ENCODE measurements around the gene CLEC4G. TPM values are rescaled to one million over a fixed set of nuclear protein-coding genes. Genes with fewer than 3 reads are reported as not detected.

CLEC4G gene, protein sequence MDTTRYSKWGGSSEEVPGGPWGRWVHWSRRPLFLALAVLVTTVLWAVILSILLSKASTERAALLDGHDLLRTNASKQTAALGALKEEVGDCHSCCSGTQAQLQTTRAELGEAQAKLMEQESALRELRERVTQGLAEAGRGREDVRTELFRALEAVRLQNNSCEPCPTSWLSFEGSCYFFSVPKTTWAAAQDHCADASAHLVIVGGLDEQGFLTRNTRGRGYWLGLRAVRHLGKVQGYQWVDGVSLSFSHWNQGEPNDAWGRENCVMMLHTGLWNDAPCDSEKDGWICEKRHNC
- 1 to 10 TPM in 1 of 7 donors, under 1 TPM in 5, not detected in 1; 0.33 to 1.4 (median 0.46) TPM for total RNA-seq
- polyA plus RNA-seq, result under 1 TPM; 0.27 to 0.71 TPM
- long read RNA-seq, donor 1, result 0 reads
- long read RNA-seq, donor 2, result 0 reads
- long read RNA-seq, donor 3, partial matches to known transcripts, result 1 of 2 reads
- long read RNA-seq, donor 3, other reads (novel, unspliced or antisense), result 1 of 2 reads

DNA sequence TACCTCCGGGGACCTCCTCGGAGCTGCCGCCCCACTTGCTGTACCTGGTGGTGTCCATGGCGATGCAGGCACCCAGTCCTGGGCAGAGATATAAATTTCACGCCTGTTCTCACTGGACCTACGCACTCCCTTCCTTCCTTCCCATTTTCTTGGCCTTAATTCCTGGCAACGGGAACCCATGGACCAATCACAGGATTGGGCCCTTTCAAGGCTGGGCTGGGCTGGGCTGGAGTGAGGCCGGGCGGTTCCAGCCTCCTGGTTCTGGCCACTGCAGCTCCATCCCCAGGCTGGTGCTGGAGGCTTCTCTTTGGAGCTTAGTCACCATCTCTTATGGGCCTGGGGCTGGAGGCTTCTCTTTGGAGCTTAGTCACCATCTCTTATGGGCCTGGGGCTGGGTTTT is at the start of gene CLEC4G:
Gene CLEC4G (minus strand): TSS at position 66 of the 400 bp plus-strand sequence. CDS start 8 bp downstream, at position 58.
- DNase-seq, result no peak
- Histone ChIP-seq H3K27me3 (no peaks in the 10 kb centered on the region), H3K4me3 (no peak within 1 kb of the TSS), H3K4me1 (ENCODE audit: insufficient read depth) (no peaks in the 10 kb centered on the region), H3K27ac (no peak within 1 kb of the TSS), H3K9me3 (no peaks in the 10 kb centered on the region), H3K36me3 (no peaks in the 10 kb centered on the region)
- WGBS, 3 donors, result 54 to 60% (median 55%) methylated on average over 9 of the region's 9 CpGs
- TF ChIP-seq, protein P1, sequence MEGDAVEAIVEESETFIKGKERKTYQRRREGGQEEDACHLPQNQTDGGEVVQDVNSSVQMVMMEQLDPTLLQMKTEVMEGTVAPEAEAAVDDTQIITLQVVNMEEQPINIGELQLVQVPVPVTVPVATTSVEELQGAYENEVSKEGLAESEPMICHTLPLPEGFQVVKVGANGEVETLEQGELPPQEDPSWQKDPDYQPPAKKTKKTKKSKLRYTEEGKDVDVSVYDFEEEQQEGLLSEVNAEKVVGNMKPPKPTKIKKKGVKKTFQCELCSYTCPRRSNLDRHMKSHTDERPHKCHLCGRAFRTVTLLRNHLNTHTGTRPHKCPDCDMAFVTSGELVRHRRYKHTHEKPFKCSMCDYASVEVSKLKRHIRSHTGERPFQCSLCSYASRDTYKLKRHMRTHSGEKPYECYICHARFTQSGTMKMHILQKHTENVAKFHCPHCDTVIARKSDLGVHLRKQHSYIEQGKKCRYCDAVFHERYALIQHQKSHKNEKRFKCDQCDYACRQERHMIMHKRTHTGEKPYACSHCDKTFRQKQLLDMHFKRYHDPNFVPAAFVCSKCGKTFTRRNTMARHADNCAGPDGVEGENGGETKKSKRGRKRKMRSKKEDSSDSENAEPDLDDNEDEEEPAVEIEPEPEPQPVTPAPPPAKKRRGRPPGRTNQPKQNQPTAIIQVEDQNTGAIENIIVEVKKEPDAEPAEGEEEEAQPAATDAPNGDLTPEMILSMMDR (IDR thresholded peaks at IDR 0.05), result no peak
- TF ChIP-seq EP300 (IDR thresholded peaks at IDR 0.05), result no peak
- no peak for TF ChIP-seq POLR2A (IDR thresholded peaks at IDR 0.05)
- intact Hi-C loops (cut with DNase I), result no loop called here

DNA sequence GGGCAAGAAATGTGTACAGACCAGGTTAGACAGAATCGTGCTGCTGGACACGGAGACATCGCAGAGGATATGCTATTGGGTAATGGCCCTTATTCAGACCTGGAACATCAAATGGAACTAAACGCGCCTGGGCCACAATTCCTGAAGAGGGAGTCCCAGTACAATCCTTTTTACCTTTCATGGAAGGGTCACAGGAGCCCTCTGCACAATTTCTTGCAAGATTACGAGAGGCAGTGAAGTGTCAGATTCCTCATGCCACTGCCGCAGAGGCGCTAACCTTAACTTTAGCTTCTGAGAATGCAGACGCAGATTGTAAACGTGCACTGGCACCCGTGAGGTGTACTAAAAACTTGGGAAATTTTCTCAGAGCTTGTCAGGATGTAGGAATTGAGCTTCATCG is 49.2 kb upstream of the CLEC4G start:
- Histone ChIP-seq H3K9me3 (no peaks in the 10 kb centered on the region), H3K4me1 (ENCODE audit: insufficient read depth) (no peaks in the 10 kb centered on the region), H3K4me3 (no peak overlapping the region), H3K27ac (no peak overlapping the region), H3K27me3 (no peaks in the 10 kb centered on the region), H3K36me3 (no peaks in the 10 kb centered on the region)
- TF ChIP-seq, protein P1 (IDR thresholded peaks at IDR 0.05), result no peak
- TF ChIP-seq EP300 (IDR thresholded peaks at IDR 0.05), result no peak
- TF ChIP-seq POLR2A (IDR thresholded peaks at IDR 0.05), result no peak
- intact Hi-C loops (cut with DNase I), result no loop called here
- DNase-seq, result no peak
- 55 to 59% (median 57%) methylated on average over 12 of the region's 12 CpGs for WGBS, 3 donors

DNA sequence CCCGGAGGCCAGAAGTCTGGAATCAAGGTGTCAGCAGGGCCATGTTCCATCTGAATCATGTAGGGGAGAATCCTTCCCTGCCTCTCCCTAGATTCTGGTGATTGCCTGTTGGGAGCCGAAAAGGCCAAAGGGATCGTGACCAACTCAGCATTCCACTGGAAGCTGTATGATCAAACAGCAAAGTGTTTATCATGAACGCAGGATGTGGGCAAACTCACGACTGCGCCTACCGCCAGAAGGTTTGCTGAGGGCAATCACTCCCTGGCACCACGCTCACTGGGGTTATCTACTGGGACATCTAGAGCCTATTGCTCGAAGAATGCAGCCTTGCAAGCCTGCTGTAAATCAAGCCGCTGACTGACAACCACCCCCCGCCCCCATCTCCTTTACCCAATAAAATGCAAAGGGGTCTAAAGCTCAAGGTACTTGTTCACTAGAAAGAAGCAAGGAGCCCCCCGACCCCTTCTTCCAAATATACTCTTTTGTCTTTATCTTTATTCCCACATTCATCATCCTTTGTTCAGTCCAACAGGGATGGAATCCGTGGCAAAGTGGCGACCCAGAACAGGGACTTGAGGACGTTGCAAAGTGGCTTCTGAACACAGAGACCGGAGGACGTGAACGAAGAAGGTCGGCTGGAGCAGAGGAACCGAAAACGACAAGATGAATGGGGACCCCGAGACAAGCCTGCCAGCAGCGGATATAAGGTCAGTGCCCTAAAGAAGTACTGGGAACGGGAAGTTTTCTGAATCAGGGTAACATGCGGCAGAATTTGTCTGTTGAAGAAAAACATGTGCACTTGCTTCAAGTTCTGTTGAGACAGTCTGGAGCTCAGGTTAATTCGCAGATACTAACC is 47.9 kb upstream of the CLEC4G start:
- no peaks in the 10 kb centered on the region for H3K36me3 ChIP-seq
- no peak overlapping the region for H3K27ac ChIP-seq
- intact Hi-C loops (cut with DNase I), result no loop called here
- TF ChIP-seq EP300 (IDR thresholded peaks at IDR 0.05) (no peak), POLR2A (IDR thresholded peaks at IDR 0.05) (no peak)
- TF ChIP-seq, protein P1 (IDR thresholded peaks at IDR 0.05), result no peak
- H3K9me3 ChIP-seq, result no peaks in the 10 kb centered on the region
- DNase-seq, result no peak
- H3K4me1 ChIP-seq (ENCODE audit: insufficient read depth), result no peaks in the 10 kb centered on the region
- no peak overlapping the region for H3K4me3 ChIP-seq
- no peaks in the 10 kb centered on the region for H3K27me3 ChIP-seq
- 58 to 64% (median 61%) methylated on average over 26 of the region's 26 CpGs for WGBS, 3 donors

DNA sequence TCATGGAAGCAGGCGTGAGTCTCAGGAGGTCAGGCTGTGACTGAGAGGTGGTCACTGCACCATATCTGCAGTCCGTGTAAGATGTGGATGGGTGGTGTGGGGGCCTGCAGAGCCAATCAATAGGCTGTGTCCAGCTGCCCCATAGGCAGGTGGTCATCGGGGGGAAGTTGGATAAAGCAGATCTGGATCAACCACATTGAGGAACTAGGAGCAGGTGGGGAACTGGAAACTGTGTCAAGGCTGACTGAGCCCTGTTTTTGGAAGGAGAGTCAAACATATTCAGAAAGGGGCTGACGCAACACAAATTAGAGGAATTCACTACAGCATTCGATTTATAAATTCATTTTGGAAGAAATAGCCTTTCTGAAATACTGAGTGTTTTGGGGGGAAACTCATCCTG is 46.2 kb upstream of the CLEC4G start:
- Histone ChIP-seq H3K27ac (no peak overlapping the region), H3K27me3 (no peaks in the 10 kb centered on the region), H3K4me1 (ENCODE audit: insufficient read depth) (no peaks in the 10 kb centered on the region), H3K4me3 (no peak overlapping the region), H3K9me3 (no peaks in the 10 kb centered on the region), H3K36me3 (no peaks in the 10 kb centered on the region)
- WGBS, 3 donors, result 29 to 44% (median 29%) methylated on average over 5 of the region's 5 CpGs
- intact Hi-C loops (cut with DNase I), result no loop called here
- no peak for DNase-seq
- TF ChIP-seq, protein P1 (IDR thresholded peaks at IDR 0.05), result no peak
- TF ChIP-seq EP300 (IDR thresholded peaks at IDR 0.05) (no peak), POLR2A (IDR thresholded peaks at IDR 0.05) (no peak)
